HS-5 (cell line): ENCODE results near the gene FMNL2.

Experiments used
- DNase-seq: peaks from one replicate; pipeline ENCODE4 v3.0.0-alpha.2; 2012; ENCODE audit warnings: low read depth

Gene FMNL2

GRCh38 chr2:152649997-152650396 lies 315.0 kb downstream of the FMNL2 start:
- no peak for DNase-seq

GRCh38 chr2:152650768-152651371 lies 315.9 kb downstream of the FMNL2 start:
- DNase-seq, result no peak

GRCh38 chr2:152651834-152652233 lies 316.9 kb downstream of the FMNL2 start:
- no peak for DNase-seq

GRCh38 chr2:152655880-152656279 lies 320.9 kb downstream of the FMNL2 start:
- no peak for DNase-seq

GRCh38 chr2:152657043-152657442 lies 322.1 kb downstream of the FMNL2 start:
- DNase-seq, result no peak

- no peak for DNase-seq
Measured at GRCh38 chr2:152658221-152658620, 323.2 kb downstream of the FMNL2 start.

GRCh38 chr2:152661076-152661475 lies 326.1 kb downstream of the FMNL2 start:
- DNase-seq, result no peak

GRCh38 chr2:152664725-152665124 lies 329.8 kb downstream of the FMNL2 start:
- DNase-seq, result no peak

GRCh38 chr2:152674334-152674733 lies 339.4 kb downstream of the FMNL2 start:
- DNase-seq, result no peak

- no peak for DNase-seq
Measured at GRCh38 chr2:152676461-152676860, 341.5 kb downstream of the FMNL2 start.

- no peak for DNase-seq
Measured at GRCh38 chr2:152678808-152679207, 343.8 kb downstream of the FMNL2 start.

GRCh38 chr2:152682663-152683062 lies 347.7 kb downstream of the FMNL2 start:
- no peak for DNase-seq

- DNase-seq, result no peak
Measured at GRCh38 chr2:152683400-152683799, 348.4 kb downstream of the FMNL2 start.

GRCh38 chr2:152686321-152686720 lies 351.3 kb downstream of the FMNL2 start:
- DNase-seq, result no peak

- DNase-seq, result no peak
Measured at GRCh38 chr2:152693033-152693432, 358.1 kb downstream of the FMNL2 start.

- peak; percentile 76 for DNase-seq
Measured at GRCh38 chr2:152694161-152694661, 359.2 kb downstream of the FMNL2 start.

GRCh38 chr2:152695763-152696162 lies 360.8 kb downstream of the FMNL2 start:
- DNase-seq, result no peak

GRCh38 chr2:152696476-152696875 lies 361.5 kb downstream of the FMNL2 start:
- DNase-seq, result no peak
